HepG2 (cell line): ENCODE data around the gene TPPP3. TPM values are rescaled to one million over a fixed set of nuclear protein-coding genes. Genes with fewer than 3 reads are reported as not detected.

Experiments used
- AKNA ChIP-seq: sonication (generic); formaldehyde crosslinking; IDR thresholded peaks from 2 replicates; pipeline ENCODE4 v1.4.0; 2020; ENCODE audit warnings: missing genetic modification reagents, borderline replicate concordance
- DNMT1 ChIP-seq: sonication (generic); formaldehyde crosslinking; IDR thresholded peaks from 2 replicates; pipeline ENCODE4 v1.5.1; 2020; ENCODE audit warnings: mild to moderate bottlenecking, missing genetic modification reagents
- GATA4 ChIP-seq: sonication (generic); IDR thresholded peaks from 2 replicates; pipeline ENCODE4 v1.6.1; 2016; ENCODE audit warnings: antibody characterized with exemption, low read depth, borderline replicate concordance
- GLI4 ChIP-seq: sonication (generic); formaldehyde crosslinking; IDR thresholded peaks from 2 replicates; pipeline ENCODE4 v1.5.1; 2020; ENCODE audit warnings: missing genetic modification reagents, mild to moderate bottlenecking, moderate library complexity, borderline replicate concordance
- JUNB ChIP-seq: sonication (generic); formaldehyde crosslinking; IDR thresholded peaks from 2 replicates; pipeline ENCODE4 v1.8.0; 2022; ENCODE audit warnings: missing genetic modification reagents, mild to moderate bottlenecking, borderline replicate concordance
- KLF6 ChIP-seq: IDR thresholded peaks from 2 replicates; pipeline ENCODE4 v1.8.0; 2016; ENCODE audit warnings: missing biosample characterization, missing genetic modification reagents
- MTA3 ChIP-seq: sonication (generic); formaldehyde crosslinking; IDR thresholded peaks from 2 replicates; pipeline ENCODE4 v1.4.0; 2020; ENCODE audit warnings: missing genetic modification reagents
- NAIF1 ChIP-seq: sonication (generic); formaldehyde crosslinking; IDR thresholded peaks from 2 replicates; pipeline ENCODE4 v1.5.0; 2020; ENCODE audit warnings: mild to moderate bottlenecking, missing genetic modification reagents, borderline replicate concordance
- SAP130 ChIP-seq: IDR thresholded peaks from 2 replicates; pipeline ENCODE4 v1.6.1; 2016; ENCODE audit warnings: low read depth
- THAP7 ChIP-seq: sonication (generic); formaldehyde crosslinking; IDR thresholded peaks from 2 replicates; pipeline ENCODE4 v1.8.1; 2023; ENCODE audit warnings: mild to moderate bottlenecking, missing genetic modification reagents
- ZNF724P ChIP-seq: sonication (generic); formaldehyde crosslinking; IDR thresholded peaks from 2 replicates; pipeline ENCODE4 v1.8.0; 2022; ENCODE audit warnings: missing genetic modification reagents, borderline replicate concordance
- polyA plus RNA-seq, 8 experiments: library from polyadenylated mRNA; depleted of rRNA in 3 of 8; stranded (reverse) in 7 of 8; unstranded in 1 of 8; fragments of >200 nt; fragmentation: Illumina TruSeq in 4 of 8; extraction: Trizol in 4 of 8; gene quantifications; 2 replicates each; pipeline versions ENCODE4 v1.2.1 to v1.2.3, GENCODE V29; 2011 to 2016; ENCODE audit warnings: low read depth in 4 of 8, missing spikeins in 1 of 8, mixed read lengths in 1 of 8; ENCODE audit not compliant: insufficient read depth in 1 of 8
- total RNA-seq, 5 experiments: library from RNA; depleted of rRNA; stranded (reverse); fragments of >200 nt; fragmentation: Illumina TruSeq; extraction: Trizol; gene quantifications; 2 replicates each; pipeline ENCODE4 v1.2.3, GENCODE V29; 2016; ENCODE audit warnings: low read depth in 1 of 5
- TF ChIP-seq, protein P1 (sequence below), 2 experiments: fragments of 450-650 bp in 1 of 2; sonication (generic) in 1 of 2; formaldehyde crosslinking in 1 of 2; IDR thresholded peaks; 2 replicates each; pipeline versions ENCODE4 v1.6.1 to v1.8.0; 2016 to 2022; ENCODE audit warnings: antibody characterized with exemption in 1 of 2, mild to moderate bottlenecking in 1 of 2, missing genetic modification reagents in 1 of 2
- TF ChIP-seq, protein P2 (sequence below): sonication (generic); formaldehyde crosslinking; IDR thresholded peaks from 2 replicates; pipeline ENCODE4 v1.5.0; 2020; ENCODE audit warnings: missing genetic modification reagents

TPPP3 gene
- total and polyA plus RNA-seq, 2 of the 13 experiments (the other 11 are each of a cell fraction or from before 2014, with no cell fraction given): 0.16 to 0.44 TPM

DNA sequence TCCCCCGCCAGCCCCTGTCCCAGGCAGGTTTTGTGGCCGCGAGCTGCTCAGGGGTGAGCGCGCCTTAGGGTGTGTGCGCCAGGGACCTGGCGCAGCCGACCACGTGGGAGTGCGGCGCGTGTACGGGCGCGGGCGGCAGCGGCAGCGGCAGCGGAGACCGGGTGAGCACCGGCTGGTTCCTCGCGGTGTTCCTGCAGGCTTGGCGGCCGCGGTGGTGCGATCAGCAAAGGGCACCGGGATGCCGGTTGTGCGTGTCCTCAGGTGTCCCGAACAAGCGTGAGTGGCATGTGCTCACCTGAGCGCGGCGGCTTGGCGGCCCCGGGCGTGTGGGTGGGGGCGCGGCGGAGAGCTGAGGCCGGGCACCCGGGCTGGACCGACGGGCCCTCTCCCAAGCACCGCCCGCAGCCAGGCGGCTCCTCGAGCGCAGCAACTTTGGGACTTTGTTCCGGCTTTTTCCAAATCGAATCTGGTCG lies 37.2 kb upstream of the TPPP3 start (continued):
- TF ChIP-seq, protein P1, sequence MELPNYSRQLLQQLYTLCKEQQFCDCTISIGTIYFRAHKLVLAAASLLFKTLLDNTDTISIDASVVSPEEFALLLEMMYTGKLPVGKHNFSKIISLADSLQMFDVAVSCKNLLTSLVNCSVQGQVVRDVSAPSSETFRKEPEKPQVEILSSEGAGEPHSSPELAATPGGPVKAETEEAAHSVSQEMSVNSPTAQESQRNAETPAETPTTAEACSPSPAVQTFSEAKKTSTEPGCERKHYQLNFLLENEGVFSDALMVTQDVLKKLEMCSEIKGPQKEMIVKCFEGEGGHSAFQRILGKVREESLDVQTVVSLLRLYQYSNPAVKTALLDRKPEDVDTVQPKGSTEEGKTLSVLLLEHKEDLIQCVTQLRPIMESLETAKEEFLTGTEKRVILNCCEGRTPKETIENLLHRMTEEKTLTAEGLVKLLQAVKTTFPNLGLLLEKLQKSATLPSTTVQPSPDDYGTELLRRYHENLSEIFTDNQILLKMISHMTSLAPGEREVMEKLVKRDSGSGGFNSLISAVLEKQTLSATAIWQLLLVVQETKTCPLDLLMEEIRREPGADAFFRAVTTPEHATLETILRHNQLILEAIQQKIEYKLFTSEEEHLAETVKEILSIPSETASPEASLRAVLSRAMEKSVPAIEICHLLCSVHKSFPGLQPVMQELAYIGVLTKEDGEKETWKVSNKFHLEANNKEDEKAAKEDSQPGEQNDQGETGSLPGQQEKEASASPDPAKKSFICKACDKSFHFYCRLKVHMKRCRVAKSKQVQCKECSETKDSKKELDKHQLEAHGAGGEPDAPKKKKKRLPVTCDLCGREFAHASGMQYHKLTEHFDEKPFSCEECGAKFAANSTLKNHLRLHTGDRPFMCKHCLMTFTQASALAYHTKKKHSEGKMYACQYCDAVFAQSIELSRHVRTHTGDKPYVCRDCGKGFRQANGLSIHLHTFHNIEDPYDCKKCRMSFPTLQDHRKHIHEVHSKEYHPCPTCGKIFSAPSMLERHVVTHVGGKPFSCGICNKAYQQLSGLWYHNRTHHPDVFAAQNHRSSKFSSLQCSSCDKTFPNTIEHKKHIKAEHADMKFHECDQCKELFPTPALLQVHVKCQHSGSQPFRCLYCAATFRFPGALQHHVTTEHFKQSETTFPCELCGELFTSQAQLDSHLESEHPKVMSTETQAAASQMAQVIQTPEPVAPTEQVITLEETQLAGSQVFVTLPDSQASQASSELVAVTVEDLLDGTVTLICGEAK (IDR thresholded peaks at IDR 0.05): no peak
- TF ChIP-seq, protein P1 (CRISPR knock-in tag; IDR thresholded peaks at IDR 0.05): peak; percentile 86
- TF ChIP-seq DNMT1: peak; percentile 90; the same call in 1 of the 2 replicates
- 0 out of 2 replicates have a peak, but pooled peaks have one; percentile 70 for TF ChIP-seq GLI4
- TF ChIP-seq, protein P2, sequence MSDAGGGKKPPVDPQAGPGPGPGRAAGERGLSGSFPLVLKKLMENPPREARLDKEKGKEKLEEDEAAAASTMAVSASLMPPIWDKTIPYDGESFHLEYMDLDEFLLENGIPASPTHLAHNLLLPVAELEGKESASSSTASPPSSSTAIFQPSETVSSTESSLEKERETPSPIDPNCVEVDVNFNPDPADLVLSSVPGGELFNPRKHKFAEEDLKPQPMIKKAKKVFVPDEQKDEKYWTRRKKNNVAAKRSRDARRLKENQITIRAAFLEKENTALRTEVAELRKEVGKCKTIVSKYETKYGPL (CRISPR knock-in tag): peak; percentile 60; the same call in 1 of the 2 replicates
- no peak; the same call in 1 of the 2 replicates for TF ChIP-seq KLF6 (CRISPR knock-in tag)
- 0 out of 2 replicates have a peak, but pooled peaks have one; percentile 39 for TF ChIP-seq THAP7 (CRISPR knock-in tag)
- peak; percentile 73 for TF ChIP-seq SAP130
- TF ChIP-seq ZNF724P (CRISPR knock-in tag): peak; percentile 83; the same call in 1 of the 2 replicates
- no peak for TF ChIP-seq AKNA (CRISPR knock-in tag)
- TF ChIP-seq NAIF1 (CRISPR knock-in tag): peak; percentile 60; the same call in 1 of the 2 replicates
- no peak for TF ChIP-seq MTA3 (CRISPR knock-in tag)
- no peak for TF ChIP-seq JUNB (CRISPR knock-in tag)
- no peak; the same call in 1 of the 2 replicates for TF ChIP-seq GATA4
